ENCODE results near the gene TMED4. TPM values are rescaled to one million over a fixed set of nuclear protein-coding genes. Genes with fewer than 3 reads are reported as not detected.
A peak's percentile ranks its signal among the peaks of the same experiment; 100 is the strongest.

Gene TMED4
- total and polyA plus RNA-seq, 2 of the 13 experiments (the other 11 are each of a cell fraction or from before 2014, with no cell fraction given) = 81.4 to 109 TPM

DNA sequence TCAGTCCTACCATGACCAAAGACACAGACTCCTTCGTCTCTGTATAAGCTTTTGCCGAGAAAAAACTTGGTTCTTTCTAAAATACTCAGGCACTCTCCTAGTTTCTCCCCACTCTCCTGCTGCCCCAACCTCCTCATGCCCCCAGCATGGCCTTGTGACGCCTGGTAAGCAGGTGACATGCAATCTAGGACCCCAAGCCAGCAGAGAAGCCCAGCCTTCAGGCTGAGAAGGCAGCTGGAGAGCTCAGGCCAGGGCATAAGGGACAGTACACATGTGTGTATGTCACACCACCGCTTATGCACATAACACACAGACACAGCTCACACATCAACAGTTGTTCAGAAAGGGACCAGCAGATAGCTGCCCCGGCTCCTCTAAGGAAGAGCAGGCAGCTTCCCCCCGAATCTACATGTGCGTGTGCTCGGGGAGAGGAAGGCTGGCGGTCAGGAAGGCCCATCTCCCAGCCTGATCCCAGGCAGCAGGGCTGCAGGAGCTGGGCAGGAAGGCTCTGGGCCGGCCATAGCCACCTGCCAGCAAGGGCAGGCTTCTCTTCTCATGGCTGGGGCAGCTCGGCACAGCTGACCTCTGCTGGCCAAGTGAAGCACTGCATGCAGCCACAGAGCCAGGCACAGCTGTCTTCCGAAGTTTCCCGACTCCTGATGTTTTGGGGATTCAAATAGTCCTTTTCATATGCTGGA is 16.8 kb downstream of the TMED4 start (continued):
- TF ChIP-seq REPIN1 (CRISPR knock-in tag; IDR thresholded peaks at IDR 0.05; ENCODE audit: borderline replicate concordance, low read depth) = no peak; the same call in 1 of the 2 replicates
- TF ChIP-seq NR2F6 (IDR thresholded peaks at IDR 0.05) = no peak
- TF ChIP-seq NR2F6 (CRISPR knock-in tag; IDR thresholded peaks at IDR 0.05) = no peak
- no peak for TF ChIP-seq ZNF674 (CRISPR knock-in tag; IDR thresholded peaks at IDR 0.05; ENCODE audit: low read depth)
- no peak for TF ChIP-seq RFX3 (CRISPR knock-in tag; IDR thresholded peaks at IDR 0.05)
- no peak for TF ChIP-seq HNRNPK (IDR thresholded peaks at IDR 0.05; ENCODE audit: low read depth, low read length, poor library complexity, severe bottlenecking)
- no peak for TF ChIP-seq MTF2 (CRISPR knock-in tag; IDR thresholded peaks at IDR 0.05; ENCODE audit: borderline replicate concordance)
- peak; percentile 65; the same call in 1 of the 2 replicates for TF ChIP-seq ZNF274 (CRISPR knock-in tag; IDR thresholded peaks at IDR 0.05)
- TF ChIP-seq ZNF256 (CRISPR knock-in tag; conservative IDR thresholded peaks at IDR 0.05) = no peak
- TF ChIP-seq GFI1 (CRISPR knock-in tag; IDR thresholded peaks at IDR 0.05; ENCODE audit: borderline replicate concordance) = no peak
- no peak for TF ChIP-seq TAF15 (IDR thresholded peaks at IDR 0.05; ENCODE audit: low read depth, low read length, poor library complexity, severe bottlenecking)
- no peak for TF ChIP-seq CEBPG (CRISPR knock-in tag; IDR thresholded peaks at IDR 0.05)
- TF ChIP-seq RELA (CRISPR knock-in tag; IDR thresholded peaks at IDR 0.05) = no peak
- TF ChIP-seq ZNF547 (CRISPR knock-in tag; IDR thresholded peaks at IDR 0.05) = peak; percentile 42; the same call in 1 of the 2 replicates
- TF ChIP-seq MIER2 (CRISPR knock-in tag; IDR thresholded peaks at IDR 0.05) = no peak
- TF ChIP-seq, protein P1, sequence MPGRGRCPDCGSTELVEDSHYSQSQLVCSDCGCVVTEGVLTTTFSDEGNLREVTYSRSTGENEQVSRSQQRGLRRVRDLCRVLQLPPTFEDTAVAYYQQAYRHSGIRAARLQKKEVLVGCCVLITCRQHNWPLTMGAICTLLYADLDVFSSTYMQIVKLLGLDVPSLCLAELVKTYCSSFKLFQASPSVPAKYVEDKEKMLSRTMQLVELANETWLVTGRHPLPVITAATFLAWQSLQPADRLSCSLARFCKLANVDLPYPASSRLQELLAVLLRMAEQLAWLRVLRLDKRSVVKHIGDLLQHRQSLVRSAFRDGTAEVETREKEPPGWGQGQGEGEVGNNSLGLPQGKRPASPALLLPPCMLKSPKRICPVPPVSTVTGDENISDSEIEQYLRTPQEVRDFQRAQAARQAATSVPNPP (CRISPR knock-in tag; IDR thresholded peaks at IDR 0.05) = no peak
- TF ChIP-seq, protein P2, sequence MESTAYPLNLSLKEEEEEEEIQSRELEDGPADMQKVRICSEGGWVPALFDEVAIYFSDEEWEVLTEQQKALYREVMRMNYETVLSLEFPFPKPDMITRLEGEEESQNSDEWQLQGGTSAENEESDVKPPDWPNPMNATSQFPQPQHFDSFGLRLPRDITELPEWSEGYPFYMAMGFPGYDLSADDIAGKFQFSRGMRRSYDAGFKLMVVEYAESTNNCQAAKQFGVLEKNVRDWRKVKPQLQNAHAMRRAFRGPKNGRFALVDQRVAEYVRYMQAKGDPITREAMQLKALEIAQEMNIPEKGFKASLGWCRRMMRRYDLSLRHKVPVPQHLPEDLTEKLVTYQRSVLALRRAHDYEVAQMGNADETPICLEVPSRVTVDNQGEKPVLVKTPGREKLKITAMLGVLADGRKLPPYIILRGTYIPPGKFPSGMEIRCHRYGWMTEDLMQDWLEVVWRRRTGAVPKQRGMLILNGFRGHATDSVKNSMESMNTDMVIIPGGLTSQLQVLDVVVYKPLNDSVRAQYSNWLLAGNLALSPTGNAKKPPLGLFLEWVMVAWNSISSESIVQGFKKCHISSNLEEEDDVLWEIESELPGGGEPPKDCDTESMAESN (CRISPR knock-in tag; conservative IDR thresholded peaks at IDR 0.05) = no peak
- TF ChIP-seq ZSCAN30 (CRISPR knock-in tag; IDR thresholded peaks at IDR 0.05) = no peak
- TF ChIP-seq XRCC5 (optimal IDR thresholded peaks at IDR 0.05; ENCODE audit: low read length) = peak; percentile 65
- no peak for TF ChIP-seq POLR2AphosphoS5 (IDR thresholded peaks at IDR 0.05; ENCODE audit: low read depth, low read length)
- TF ChIP-seq HMG20A (CRISPR knock-in tag; IDR thresholded peaks at IDR 0.05; ENCODE audit: borderline replicate concordance) = no peak
- TF ChIP-seq, protein P3, sequence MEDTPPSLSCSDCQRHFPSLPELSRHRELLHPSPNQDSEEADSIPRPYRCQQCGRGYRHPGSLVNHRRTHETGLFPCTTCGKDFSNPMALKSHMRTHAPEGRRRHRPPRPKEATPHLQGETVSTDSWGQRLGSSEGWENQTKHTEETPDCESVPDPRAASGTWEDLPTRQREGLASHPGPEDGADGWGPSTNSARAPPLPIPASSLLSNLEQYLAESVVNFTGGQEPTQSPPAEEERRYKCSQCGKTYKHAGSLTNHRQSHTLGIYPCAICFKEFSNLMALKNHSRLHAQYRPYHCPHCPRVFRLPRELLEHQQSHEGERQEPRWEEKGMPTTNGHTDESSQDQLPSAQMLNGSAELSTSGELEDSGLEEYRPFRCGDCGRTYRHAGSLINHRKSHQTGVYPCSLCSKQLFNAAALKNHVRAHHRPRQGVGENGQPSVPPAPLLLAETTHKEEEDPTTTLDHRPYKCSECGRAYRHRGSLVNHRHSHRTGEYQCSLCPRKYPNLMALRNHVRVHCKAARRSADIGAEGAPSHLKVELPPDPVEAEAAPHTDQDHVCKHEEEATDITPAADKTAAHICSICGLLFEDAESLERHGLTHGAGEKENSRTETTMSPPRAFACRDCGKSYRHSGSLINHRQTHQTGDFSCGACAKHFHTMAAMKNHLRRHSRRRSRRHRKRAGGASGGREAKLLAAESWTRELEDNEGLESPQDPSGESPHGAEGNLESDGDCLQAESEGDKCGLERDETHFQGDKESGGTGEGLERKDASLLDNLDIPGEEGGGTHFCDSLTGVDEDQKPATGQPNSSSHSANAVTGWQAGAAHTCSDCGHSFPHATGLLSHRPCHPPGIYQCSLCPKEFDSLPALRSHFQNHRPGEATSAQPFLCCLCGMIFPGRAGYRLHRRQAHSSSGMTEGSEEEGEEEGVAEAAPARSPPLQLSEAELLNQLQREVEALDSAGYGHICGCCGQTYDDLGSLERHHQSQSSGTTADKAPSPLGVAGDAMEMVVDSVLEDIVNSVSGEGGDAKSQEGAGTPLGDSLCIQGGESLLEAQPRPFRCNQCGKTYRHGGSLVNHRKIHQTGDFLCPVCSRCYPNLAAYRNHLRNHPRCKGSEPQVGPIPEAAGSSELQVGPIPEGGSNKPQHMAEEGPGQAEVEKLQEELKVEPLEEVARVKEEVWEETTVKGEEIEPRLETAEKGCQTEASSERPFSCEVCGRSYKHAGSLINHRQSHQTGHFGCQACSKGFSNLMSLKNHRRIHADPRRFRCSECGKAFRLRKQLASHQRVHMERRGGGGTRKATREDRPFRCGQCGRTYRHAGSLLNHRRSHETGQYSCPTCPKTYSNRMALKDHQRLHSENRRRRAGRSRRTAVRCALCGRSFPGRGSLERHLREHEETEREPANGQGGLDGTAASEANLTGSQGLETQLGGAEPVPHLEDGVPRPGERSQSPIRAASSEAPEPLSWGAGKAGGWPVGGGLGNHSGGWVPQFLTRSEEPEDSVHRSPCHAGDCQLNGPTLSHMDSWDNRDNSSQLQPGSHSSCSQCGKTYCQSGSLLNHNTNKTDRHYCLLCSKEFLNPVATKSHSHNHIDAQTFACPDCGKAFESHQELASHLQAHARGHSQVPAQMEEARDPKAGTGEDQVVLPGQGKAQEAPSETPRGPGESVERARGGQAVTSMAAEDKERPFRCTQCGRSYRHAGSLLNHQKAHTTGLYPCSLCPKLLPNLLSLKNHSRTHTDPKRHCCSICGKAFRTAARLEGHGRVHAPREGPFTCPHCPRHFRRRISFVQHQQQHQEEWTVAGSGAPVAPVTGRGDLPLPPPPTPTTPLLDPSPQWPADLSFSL (CRISPR knock-in tag; IDR thresholded peaks at IDR 0.05) = no peak
- TF ChIP-seq ZNF263 (CRISPR knock-in tag; IDR thresholded peaks at IDR 0.05) = 0 out of 2 replicates have a peak, but pooled peaks have one; percentile 27
